K562 (cell line): ENCODE measurements around the gene FBXO10. TPM values are rescaled to one million over a fixed set of nuclear protein-coding genes. Genes with fewer than 3 reads are reported as not detected.
A peak's percentile ranks its signal among the peaks of the same experiment; 100 is the strongest.

Experiments
- ARNT ChIP-seq, 2 experiments: fragments of 450-650 bp; IDR thresholded peaks; 2 replicates each; pipeline ENCODE4 v1.6.1; 2016; ENCODE audit warnings: mild to moderate bottlenecking in 1 of 2
- ETV6 ChIP-seq, 3 experiments: fragments of 150-350 bp in 1 of 3; sonication (generic) in 1 of 3; formaldehyde crosslinking in 1 of 3; IDR thresholded peaks; 2 replicates each; pipeline versions ENCODE4 v1.6.1 to v1.8.0; 2014 to 2022; ENCODE audit warnings: borderline replicate concordance in 2 of 3, low read depth in 2 of 3, antibody characterized with exemption in 1 of 3, low read length in 1 of 3, mild to moderate bottlenecking in 1 of 3, missing genetic modification reagents in 1 of 3
- FOS ChIP-seq: IDR thresholded peaks from 3 replicates; pipeline ENCODE4 v1.6.1; 2011; ENCODE audit not compliant: insufficient read length; ENCODE audit errors: extremely low read depth
- FOXA1 ChIP-seq: fragments of 450-650 bp; IDR thresholded peaks from 2 replicates; pipeline ENCODE4 v1.6.1; 2016; ENCODE audit warnings: mild to moderate bottlenecking, borderline replicate concordance
- FOXA3 ChIP-seq, 2 experiments: fragments of 450-650 bp in 1 of 2; sonication (generic) in 1 of 2; formaldehyde crosslinking; IDR thresholded peaks in 1 of 2; conservative IDR thresholded peaks in 1 of 2; 2 replicates each; pipeline versions ENCODE4 v1.4.0 to v1.8.0; 2020 to 2022; ENCODE audit warnings: mild to moderate bottlenecking in 2 of 2, missing genetic modification reagents in 1 of 2
- ILF3 ChIP-seq: fragments of 450-650 bp; IDR thresholded peaks from 2 replicates; pipeline ENCODE4 v1.6.1; 2018; ENCODE audit warnings: antibody characterized with exemption, mild to moderate bottlenecking, moderate library complexity, borderline replicate concordance
- KLF10 ChIP-seq: fragments of 250-450 bp; sonication (Bioruptor Pico); IDR thresholded peaks from 2 replicates; pipeline ENCODE4 v1.6.1; 2021; ENCODE audit warnings: matching md5 sums
- MAX ChIP-seq: sonication (generic); formaldehyde crosslinking; IDR thresholded peaks from 2 replicates; pipeline ENCODE4 v1.9.0; 2022; ENCODE audit warnings: mild to moderate bottlenecking, missing genetic modification reagents
- MCM3 ChIP-seq: fragments of 450-650 bp; IDR thresholded peaks from 2 replicates; pipeline ENCODE4 v1.6.1; 2016
- MCM7 ChIP-seq, 2 experiments: fragments of 450-650 bp; IDR thresholded peaks; 2 replicates each; pipeline ENCODE4 v1.6.1; 2016 to 2018
- MXI1 ChIP-seq: IDR thresholded peaks from 2 replicates; pipeline ENCODE4 v1.6.1; 2011; ENCODE audit warnings: low read depth, mild to moderate bottlenecking, improper control_type of control experiment, low read length
- NFE2L1 ChIP-seq: fragments of 450-650 bp; IDR thresholded peaks from 2 replicates; pipeline ENCODE4 v1.6.1; 2016; ENCODE audit warnings: missing genetic modification characterization, low read depth, mild to moderate bottlenecking, missing compliant biosample characterization, moderate library complexity, borderline replicate concordance
- NONO ChIP-seq, 2 experiments: fragments of 200-400 bp in 1 of 2; fragments of 450-650 bp in 1 of 2; formaldehyde crosslinking in 1 of 2; IDR thresholded peaks; 2 replicates each; pipeline ENCODE4 v1.6.1; 2017; ENCODE audit warnings: low read depth in 2 of 2, mild to moderate bottlenecking in 2 of 2, moderate library complexity in 2 of 2, low read length in 1 of 2
- NR2C1 ChIP-seq, 2 experiments: fragments of 450-650 bp; IDR thresholded peaks; 2 replicates each; pipeline ENCODE4 v1.6.1; 2017; ENCODE audit warnings: mild to moderate bottlenecking in 2 of 2, antibody characterized with exemption in 1 of 2, inconsistent platforms in 1 of 2, missing compliant biosample characterization in 1 of 2, missing genetic modification characterization in 1 of 2
- OTX1 ChIP-seq: fragments of 450-650 bp; formaldehyde crosslinking; IDR thresholded peaks from 2 replicates; pipeline ENCODE4 v1.4.0; 2022; ENCODE audit warnings: mild to moderate bottlenecking
- POLR2AphosphoS5 ChIP-seq: IDR thresholded peaks from 2 replicates; pipeline ENCODE4 v1.6.1; 2011; ENCODE audit warnings: mild to moderate bottlenecking, low read depth, low read length, moderate library complexity; ENCODE audit not compliant: control insufficient read depth, insufficient read depth
- SRSF1 ChIP-seq: fragments of 200-400 bp; formaldehyde crosslinking; IDR thresholded peaks from 2 replicates; pipeline ENCODE4 v1.6.1; 2017; ENCODE audit warnings: mild to moderate bottlenecking, low read depth, low read length, moderate library complexity
- TEAD2 ChIP-seq: fragments of 450-650 bp; IDR thresholded peaks from 2 replicates; pipeline ENCODE4 v1.6.1; 2016; ENCODE audit warnings: missing genetic modification characterization, control low read depth, missing compliant biosample characterization
- ZBTB11 ChIP-seq, 3 experiments: fragments of 200-800 bp in 1 of 3; fragments of 250-450 bp in 1 of 3; fragments of 450-650 bp in 1 of 3; sonication (Bioruptor Pico) in 1 of 3; sonication (Bioruptor generic) in 1 of 3; formaldehyde crosslinking in 1 of 3; IDR thresholded peaks; 2 replicates each; pipeline versions ENCODE4 v1.6.1 to v1.8.0; 2016 to 2022; ENCODE audit warnings: mild to moderate bottlenecking in 2 of 3, missing genetic modification characterization in 2 of 3, missing compliant biosample characterization in 1 of 3, moderate library complexity in 1 of 3
- ZFPM2 ChIP-seq: fragments of 250-450 bp; sonication (Bioruptor Pico); IDR thresholded peaks from 2 replicates; pipeline ENCODE4 v1.5.1; 2022; ENCODE audit warnings: mild to moderate bottlenecking
- ZNF217 ChIP-seq: sonication (generic); formaldehyde crosslinking; IDR thresholded peaks from 2 replicates; pipeline ENCODE4 v1.8.0; 2022; ENCODE audit warnings: mild to moderate bottlenecking, missing genetic modification reagents
- ZNF347 ChIP-seq: fragments of 450-650 bp; formaldehyde crosslinking; IDR thresholded peaks from 2 replicates; pipeline ENCODE4 v1.4.0; 2020; ENCODE audit warnings: low read depth, mild to moderate bottlenecking, moderate library complexity
- ZNF551 ChIP-seq: fragments of 250-450 bp; sonication (Bioruptor Pico); IDR thresholded peaks from 2 replicates; pipeline ENCODE4 v1.5.0; 2021; ENCODE audit warnings: mild to moderate bottlenecking, moderate library complexity
- ZNF644 ChIP-seq: fragments of 200-800 bp; sonication (Bioruptor generic); IDR thresholded peaks from 2 replicates; pipeline ENCODE4 v1.6.1; 2016; ENCODE audit warnings: low read depth, missing genetic modification characterization, missing compliant biosample characterization
- polyA plus RNA-seq, 8 experiments: library from polyadenylated mRNA; depleted of rRNA in 4 of 8; stranded (reverse) in 5 of 8; unstranded in 3 of 8; fragments of >200 nt; fragmentation: Nextera tagmentation in 2 of 8; fragmentation: Illumina TruSeq in 1 of 8; extraction: Ambion mirVana in 2 of 8; extraction: Trizol in 1 of 8; gene quantifications; 2 replicates each; pipeline versions ENCODE4 v1.2.1 to v1.2.3, GENCODE V29; 2011 to 2014; ENCODE audit warnings: inconsistent platforms in 1 of 8, missing spikeins in 1 of 8
- total RNA-seq, 7 experiments: library from RNA; depleted of rRNA in 6 of 7; stranded (reverse); fragments of >200 nt in 6 of 7; fragmentation: Illumina TruSeq in 2 of 7; extraction: Trizol in 2 of 7; gene quantifications; 2 replicates each; pipeline versions ENCODE4 v1.2.1 to v1.2.3, GENCODE V29; 2011 to 2021; ENCODE audit warnings: low replicate concordance in 1 of 7

FBXO10 gene
- total and polyA plus RNA-seq, 9 of the 15 experiments (the other 6 are each of a cell fraction or from before 2014, with no cell fraction given): 0.84 to 9.9 (median 6.0) TPM

GRCh38 chr9:37465249-37466036, 110.7 kb downstream of the FBXO10 start, which contains the start of gene ZBTB5 (continued):
- 0 out of 6 replicates have a peak, but pooled peaks of 1 of the 3 experiments have one; percentile 16 for TF ChIP-seq ZBTB11 (CRISPR knock-in tag; IDR thresholded peaks at IDR 0.05)
- no peak for TF ChIP-seq ZFPM2
- no peak for TF ChIP-seq ZNF347 (CRISPR knock-in tag)
- no peak for TF ChIP-seq OTX1 (CRISPR knock-in tag)
- no peak for TF ChIP-seq TEAD2 (tag)
- no peak for TF ChIP-seq NFE2L1 (tag)
- peak; percentile 38; the same call in 1 of the 2 replicates for TF ChIP-seq MXI1
- no peak for TF ChIP-seq MCM3
- no peak for TF ChIP-seq ETV6 (IDR thresholded peaks at IDR 0.05; ENCODE audit: borderline replicate concordance in 1 of 2, low read depth in 2 of 2, low read length in 1 of 2)
- no peak for TF ChIP-seq ETV6 (CRISPR knock-in tag; IDR thresholded peaks at IDR 0.05; ENCODE audit: borderline replicate concordance)
- no peak for TF ChIP-seq ZNF551 (CRISPR knock-in tag)
- no peak for TF ChIP-seq MCM7 (IDR thresholded peaks at IDR 0.05)
- TF ChIP-seq ILF3: no peak
- no peak for TF ChIP-seq NR2C1 (IDR thresholded peaks at IDR 0.05)
- TF ChIP-seq NR2C1 (tag; IDR thresholded peaks at IDR 0.05): 0 out of 2 replicates have a peak, but pooled peaks have one; percentile 53
- peak; percentile 93 for TF ChIP-seq FOS
- no peak for TF ChIP-seq FOXA1
- TF ChIP-seq NONO (IDR thresholded peaks at IDR 0.05; ENCODE audit: low read depth in 2 of 2, low read length in 1 of 2): no peak
- no peak for TF ChIP-seq KLF10
- no peak for TF ChIP-seq ZNF644 (tag)
- peak; percentile 84 for TF ChIP-seq MAX (CRISPR knock-in tag)
- no peak for TF ChIP-seq ZNF217 (CRISPR knock-in tag)
- TF ChIP-seq SRSF1: no peak
- TF ChIP-seq FOXA3 (CRISPR knock-in tag; conservative IDR thresholded peaks at IDR 0.05 in 1 of 2, IDR thresholded peaks at IDR 0.05 in 1 of 2): no peak
- TF ChIP-seq POLR2AphosphoS5: peak; percentile 85
- TF ChIP-seq ARNT (IDR thresholded peaks at IDR 0.05): no peak
